ENCODE results near the gene SNIP1.
"Not testable (repeated sequence)": the region's sequence is repeated elsewhere in the genome, so short reads cannot be mapped to it uniquely, and the experiment has no call there.

- TF ChIP-seq CTCF (conservative IDR thresholded peaks at IDR 0.05); EZH2 (IDR thresholded peaks at IDR 0.05; ENCODE audit: low read depth): not testable (repeated sequence)
Measured at GRCh38 chr1:37502791-37503190, 51.3 kb downstream of the SNIP1 start.

Data from PC-9 (cell line).